ENCODE results near the gene DPY19L3.

Gene DPY19L3

DNA sequence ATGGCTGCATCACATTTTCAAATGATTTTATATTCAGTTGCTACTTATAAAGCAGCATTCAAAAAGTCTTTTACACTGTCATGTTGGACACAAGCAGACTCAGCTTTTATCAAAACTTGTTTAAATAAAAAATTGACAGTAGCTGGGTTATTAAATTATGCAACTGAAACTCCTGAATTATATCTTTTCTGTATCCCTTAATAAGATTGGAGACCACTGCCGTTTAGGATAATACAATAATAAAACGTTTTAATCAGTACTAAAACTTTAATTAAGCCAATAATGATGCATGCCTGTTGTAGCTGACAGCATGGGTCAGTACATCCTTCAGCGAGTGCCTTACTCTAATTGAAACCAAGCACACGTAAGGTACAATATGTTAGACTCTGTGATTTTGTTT, 78.0 kb downstream of the DPY19L3 start:
- TF ChIP-seq ZBTB7A (IDR thresholded peaks at IDR 0.05; ENCODE audit: low read depth) (no peak), YY1 (IDR thresholded peaks at IDR 0.05; ENCODE audit: low read depth) (no peak), CEBPB (IDR thresholded peaks at IDR 0.05) (no peak), TCF12 (IDR thresholded peaks at IDR 0.05; ENCODE audit: low read depth) (no peak), USF1 (IDR thresholded peaks at IDR 0.05) (no peak), TEAD4 (IDR thresholded peaks at IDR 0.05) (no peak), NFIC (IDR thresholded peaks at IDR 0.05) (no peak), RAD21 (IDR thresholded peaks at IDR 0.05; ENCODE audit: low read depth) (no peak), FOXM1 (IDR thresholded peaks at IDR 0.05; ENCODE audit: borderline replicate concordance, low read depth) (no peak), TAF1 (IDR thresholded peaks at IDR 0.05; ENCODE audit: low read depth) (no peak), EP300 (IDR thresholded peaks at IDR 0.05; ENCODE audit: borderline replicate concordance) (no peak), CREB1 (IDR thresholded peaks at IDR 0.05; ENCODE audit: low read depth) (no peak), EGR1 (IDR thresholded peaks at IDR 0.05) (no peak), MAX (IDR thresholded peaks at IDR 0.05) (no peak)
- TF ChIP-seq, protein P1, sequence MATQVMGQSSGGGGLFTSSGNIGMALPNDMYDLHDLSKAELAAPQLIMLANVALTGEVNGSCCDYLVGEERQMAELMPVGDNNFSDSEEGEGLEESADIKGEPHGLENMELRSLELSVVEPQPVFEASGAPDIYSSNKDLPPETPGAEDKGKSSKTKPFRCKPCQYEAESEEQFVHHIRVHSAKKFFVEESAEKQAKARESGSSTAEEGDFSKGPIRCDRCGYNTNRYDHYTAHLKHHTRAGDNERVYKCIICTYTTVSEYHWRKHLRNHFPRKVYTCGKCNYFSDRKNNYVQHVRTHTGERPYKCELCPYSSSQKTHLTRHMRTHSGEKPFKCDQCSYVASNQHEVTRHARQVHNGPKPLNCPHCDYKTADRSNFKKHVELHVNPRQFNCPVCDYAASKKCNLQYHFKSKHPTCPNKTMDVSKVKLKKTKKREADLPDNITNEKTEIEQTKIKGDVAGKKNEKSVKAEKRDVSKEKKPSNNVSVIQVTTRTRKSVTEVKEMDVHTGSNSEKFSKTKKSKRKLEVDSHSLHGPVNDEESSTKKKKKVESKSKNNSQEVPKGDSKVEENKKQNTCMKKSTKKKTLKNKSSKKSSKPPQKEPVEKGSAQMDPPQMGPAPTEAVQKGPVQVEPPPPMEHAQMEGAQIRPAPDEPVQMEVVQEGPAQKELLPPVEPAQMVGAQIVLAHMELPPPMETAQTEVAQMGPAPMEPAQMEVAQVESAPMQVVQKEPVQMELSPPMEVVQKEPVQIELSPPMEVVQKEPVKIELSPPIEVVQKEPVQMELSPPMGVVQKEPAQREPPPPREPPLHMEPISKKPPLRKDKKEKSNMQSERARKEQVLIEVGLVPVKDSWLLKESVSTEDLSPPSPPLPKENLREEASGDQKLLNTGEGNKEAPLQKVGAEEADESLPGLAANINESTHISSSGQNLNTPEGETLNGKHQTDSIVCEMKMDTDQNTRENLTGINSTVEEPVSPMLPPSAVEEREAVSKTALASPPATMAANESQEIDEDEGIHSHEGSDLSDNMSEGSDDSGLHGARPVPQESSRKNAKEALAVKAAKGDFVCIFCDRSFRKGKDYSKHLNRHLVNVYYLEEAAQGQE (IDR thresholded peaks at IDR 0.05; ENCODE audit: low read depth) = no peak

GRCh38 chr19:32489971-32490370, 84.4 kb downstream of the DPY19L3 start:
- no peak for TF ChIP-seq CEBPB (IDR thresholded peaks at IDR 0.05)
- no peak for TF ChIP-seq TCF12 (IDR thresholded peaks at IDR 0.05; ENCODE audit: low read depth)
- TF ChIP-seq TAF1 (IDR thresholded peaks at IDR 0.05; ENCODE audit: low read depth) = no peak
- no peak for TF ChIP-seq FOXM1 (IDR thresholded peaks at IDR 0.05; ENCODE audit: borderline replicate concordance, low read depth)
- TF ChIP-seq USF1 (IDR thresholded peaks at IDR 0.05) = no peak

DNA sequence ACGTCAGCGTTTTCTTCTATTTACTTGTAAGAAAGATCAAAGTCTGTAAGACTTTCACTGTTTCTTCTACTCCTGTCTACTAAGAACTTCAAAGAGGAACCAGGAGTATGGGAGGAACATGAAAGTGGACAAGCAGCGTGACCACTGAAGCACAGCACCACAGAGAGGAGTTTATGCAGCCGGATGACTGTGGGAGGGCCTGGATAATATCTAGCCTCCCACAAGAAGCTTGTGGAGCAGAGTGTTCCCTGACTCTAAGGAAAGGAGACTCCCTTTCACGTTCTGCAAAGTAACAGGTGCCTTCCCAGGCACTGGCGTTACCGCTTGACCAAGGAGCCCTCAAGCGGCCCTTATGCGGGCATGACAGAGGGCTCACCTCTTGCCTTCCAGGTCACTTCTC, 91.8 kb downstream of the DPY19L3 start:
- TF ChIP-seq MAX (IDR thresholded peaks at IDR 0.05) (no peak), ZBTB7A (IDR thresholded peaks at IDR 0.05; ENCODE audit: low read depth) (no peak)

GRCh38 chr19:32498648-32499200, 93.2 kb downstream of the DPY19L3 start:
- no peak for TF ChIP-seq EGR1 (IDR thresholded peaks at IDR 0.05)
- no peak for TF ChIP-seq RAD21 (IDR thresholded peaks at IDR 0.05; ENCODE audit: low read depth)
- no peak for TF ChIP-seq TCF12 (IDR thresholded peaks at IDR 0.05; ENCODE audit: low read depth)
- TF ChIP-seq YY1 (IDR thresholded peaks at IDR 0.05; ENCODE audit: low read depth) = no peak
- TF ChIP-seq TEAD4 (IDR thresholded peaks at IDR 0.05) = no peak
- TF ChIP-seq ZBTB7A (IDR thresholded peaks at IDR 0.05; ENCODE audit: low read depth) = no peak

GRCh38 chr19:32519023-32519422, 113.5 kb downstream of the DPY19L3 start:
- TF ChIP-seq EP300 (IDR thresholded peaks at IDR 0.05; ENCODE audit: borderline replicate concordance) (no peak), CEBPB (IDR thresholded peaks at IDR 0.05) (no peak), NFIC (IDR thresholded peaks at IDR 0.05) (no peak), USF1 (IDR thresholded peaks at IDR 0.05) (no peak), CREB1 (IDR thresholded peaks at IDR 0.05; ENCODE audit: low read depth) (no peak), MAX (IDR thresholded peaks at IDR 0.05) (no peak), ZBTB7A (IDR thresholded peaks at IDR 0.05; ENCODE audit: low read depth) (no peak), TEAD4 (IDR thresholded peaks at IDR 0.05) (no peak), YY1 (IDR thresholded peaks at IDR 0.05; ENCODE audit: low read depth) (no peak), TAF1 (IDR thresholded peaks at IDR 0.05; ENCODE audit: low read depth) (no peak), RAD21 (IDR thresholded peaks at IDR 0.05; ENCODE audit: low read depth) (no peak), FOXM1 (IDR thresholded peaks at IDR 0.05; ENCODE audit: borderline replicate concordance, low read depth) (no peak), TCF12 (IDR thresholded peaks at IDR 0.05; ENCODE audit: low read depth) (no peak), EGR1 (IDR thresholded peaks at IDR 0.05) (no peak)
- TF ChIP-seq, protein P1 (IDR thresholded peaks at IDR 0.05; ENCODE audit: low read depth) = no peak

- no peak for TF ChIP-seq EGR1 (IDR thresholded peaks at IDR 0.05)
- TF ChIP-seq ZBTB7A (IDR thresholded peaks at IDR 0.05; ENCODE audit: low read depth) = no peak
Measured at GRCh38 chr19:32522967-32523366, 117.4 kb downstream of the DPY19L3 start.
